GM10248 (cell line): Measurements from ENCODE around the gene TEX264.
"Not testable (repeated sequence)": the region's sequence is repeated elsewhere in the genome, so short reads cannot be mapped to it uniquely, and the experiment has no call there.

ENCODE experiments used
- CTCF ChIA-PET: fragments of 300-600 bp; sonication (Branson Sonifier 250); formaldehyde crosslinking; extraction: SDS; loops from one replicate; lab custom pipeline; 2021; ENCODE audit warnings: antibody characterized with exemption; lab: Yijun Ruan, JAX
- POLR2A ChIA-PET: fragments of 350-650 bp; sonication (Branson Sonifier 250); formaldehyde crosslinking; extraction: SDS; loops from one replicate; lab custom pipeline; 2020; ENCODE audit warnings: antibody characterized with exemption; lab: Yijun Ruan, JAX
- DNase-seq: peaks from one replicate; pipeline ENCODE4 v3.0.0; 2012; ENCODE audit errors: extremely low spot score
- CTCF ChIP-seq: IDR thresholded peaks from 2 replicates; pipeline ENCODE4 v1.5.1; 2012; ENCODE audit warnings: mild to moderate bottlenecking, low read depth; ENCODE audit errors: extremely low read depth, missing control alignments, control extremely low read depth

The TEX264 gene

GRCh38 chr3:51637941-51638471, 33.0 kb upstream of the TEX264 start:
- ChIA-PET POLR2A (no interaction called here), CTCF (interaction anchor here (0.8 to 9.0 kb wide), 5 partner anchors 13 to 136 kb away, joined by 3 to 80 read pairs (median 3); partner anchors contain the start of gene DCAF1)
- DNase-seq: peak; percentile 67
- TF ChIP-seq CTCF: peak; percentile 80

- no peak for TF ChIP-seq CTCF
- POLR2A ChIA-PET: no interaction called here
- DNase-seq: no peak
- CTCF ChIA-PET: interaction anchor here (0.7 to 9.0 kb wide), 7 partner anchors 13 to 141 kb away, joined by 3 to 80 read pairs (median 5); partner anchors contain the start of gene DCAF1
Observed at GRCh38 chr3:51642462-51642861, 28.6 kb upstream of the TEX264 start.

GRCh38 chr3:51646091-51646490, 25.0 kb upstream of the TEX264 start:
- no peak for TF ChIP-seq CTCF
- POLR2A ChIA-PET: no interaction called here
- DNase-seq: no peak
- CTCF ChIA-PET: interaction anchor here (1.0 to 9.0 kb wide), 6 partner anchors 9 to 144 kb away, joined by 3 to 80 read pairs (median 4); no protein-coding TSS in a partner anchor

- POLR2A ChIA-PET, DNase-seq: not testable (repeated sequence)
- CTCF ChIA-PET: interaction anchor here (2.6 kb wide), 1 partner anchor 18 kb away, joined by 11 read pairs; no protein-coding TSS in a partner anchor
Observed at GRCh38 chr3:51652103-51652502, 18.9 kb upstream of the TEX264 start.

- CTCF ChIA-PET, DNase-seq, POLR2A ChIA-PET: not testable (repeated sequence)
Observed at GRCh38 chr3:51653409-51653808, 17.6 kb upstream of the TEX264 start.

GRCh38 chr3:51657234-51657633, 13.8 kb upstream of the TEX264 start:
- ChIA-PET CTCF (interaction anchor here (1.4 to 15.7 kb wide), 4 partner anchors 9 to 158 kb away, joined by 3 to 159 read pairs (median 28); partner anchors contain the start of genes DCAF1 and TEX264), POLR2A (no interaction called here)
- DNase-seq: no peak
- no peak for TF ChIP-seq CTCF

- ChIA-PET POLR2A (no interaction called here), CTCF (interaction anchor here (1.3 to 29.3 kb wide), 4 partner anchors 9 to 159 kb away, joined by 3 to 477 read pairs (median 104); partner anchors contain the start of genes DCAF1 and TEX264)
- no peak for TF ChIP-seq CTCF
- DNase-seq: no peak
Observed at GRCh38 chr3:51659942-51660341, 11.1 kb upstream of the TEX264 start.
